Measurements from ENCODE around the gene CPHXL. TPM values are rescaled to one million over a fixed set of nuclear protein-coding genes. Genes with fewer than 3 reads are reported as not detected.

CPHXL gene
- polyA plus RNA-seq, 3 donors = not detected

GRCh38 chr16:75750528-75750927, 24.2 kb upstream of the CPHXL start:
- TF ChIP-seq CTCF (IDR thresholded peaks at IDR 0.05) = no peak
- no peaks in the 10 kb centered on the region for H3K4me1 Mint-ChIP-seq
- Histone ChIP-seq H2AFZ (ENCODE audit: insufficient read depth, low read depth, low read length, poor library complexity, severe bottlenecking) (no peak overlapping the region), H3K9ac (ENCODE audit: insufficient read depth, low read length, poor library complexity, severe bottlenecking) (no peak overlapping the region), H3K27me3 (ENCODE audit: control insufficient read depth in 2 of 2, insufficient read depth in 2 of 2, low read length in 2 of 2) (no peaks in the 10 kb centered on the region), H3K36me3 (replicated peaks in 1 of 2; ENCODE audit: control insufficient read depth in 1 of 2, insufficient read depth in 2 of 2, low read length in 2 of 2) (no peaks in the 10 kb centered on the region), H3K4me3 (replicated peaks in 1 of 3; ENCODE audit: low read depth in 2 of 3, low read length in 3 of 3) (no peak overlapping the region), H3K4me2 (replicated peaks; ENCODE audit: extremely low read depth, low read length, poor library complexity, severe bottlenecking) (no peak overlapping the region), H3K9me3 (replicated peaks in 1 of 2; ENCODE audit: control insufficient read depth in 1 of 2, insufficient read depth in 1 of 2, low read length in 2 of 2) (no peaks in the 10 kb centered on the region), H3K27ac (ENCODE audit: low read depth in 1 of 2, low read length in 2 of 2) (no peak overlapping the region), H3K79me2 (ENCODE audit: insufficient read depth, low read length) (no peaks in the 10 kb centered on the region), H3K4me1 (ENCODE audit: control insufficient read depth in 1 of 2, insufficient read depth in 2 of 2, low read length in 2 of 2) (no peaks in the 10 kb centered on the region), H4K20me1 (ENCODE audit: insufficient read depth, low read length) (no peaks in the 10 kb centered on the region)
- no peak overlapping the region for H3K4me3 Mint-ChIP-seq
- intact Hi-C loops (cut with micrococcal nuclease) = no loop called here
- peaks cover 0 to 19% (median 0%) of the 10 kb centered on the region in 7 donors for H3K9me3 Mint-ChIP-seq
- peaks cover 0 to 6% (median 1%) of the 10 kb centered on the region in 3 donors for H3K27me3 Mint-ChIP-seq (ENCODE audit: low read depth in 3 of 3)
- no peak overlapping the region for H3K27ac Mint-ChIP-seq
- H3K36me3 Mint-ChIP-seq = no peaks in the 10 kb centered on the region
- no peak for DNase-seq
- WGBS (ENCODE audit: insufficient coverage) = no CpG with 5 or more reads among the region's 3 CpGs

- no peak overlapping the region for H2AFZ ChIP-seq (ENCODE audit: insufficient read depth, low read depth, low read length, poor library complexity, severe bottlenecking)
- no peaks in the 10 kb centered on the region for H3K27me3 ChIP-seq (ENCODE audit: control insufficient read depth in 2 of 2, insufficient read depth in 2 of 2, low read length in 2 of 2)
- peaks cover 0 to 3% (median 1%) of the 10 kb centered on the region in 3 donors for H3K27me3 Mint-ChIP-seq (ENCODE audit: low read depth in 3 of 3)
- H3K4me1 ChIP-seq (ENCODE audit: control insufficient read depth in 1 of 2, insufficient read depth in 2 of 2, low read length in 2 of 2) = no peaks in the 10 kb centered on the region
- no peaks in the 10 kb centered on the region for H3K36me3 ChIP-seq (replicated peaks in 1 of 2; ENCODE audit: control insufficient read depth in 1 of 2, insufficient read depth in 2 of 2, low read length in 2 of 2)
- no peaks in the 10 kb centered on the region for H4K20me1 ChIP-seq (ENCODE audit: insufficient read depth, low read length)
- H3K4me3 ChIP-seq (replicated peaks in 1 of 3; ENCODE audit: low read depth in 2 of 3, low read length in 3 of 3) = no peak overlapping the region
- no CpG with 5 or more reads among the region's 3 CpGs for WGBS (ENCODE audit: insufficient coverage)
- no peak overlapping the region for H3K9ac ChIP-seq (ENCODE audit: insufficient read depth, low read length, poor library complexity, severe bottlenecking)
- intact Hi-C loops (cut with micrococcal nuclease) = no loop called here
- H3K4me3 Mint-ChIP-seq = no peak overlapping the region
- H3K36me3 Mint-ChIP-seq = no peaks in the 10 kb centered on the region
- no peaks in the 10 kb centered on the region for H3K4me1 Mint-ChIP-seq
- H3K27ac ChIP-seq (ENCODE audit: low read depth in 1 of 2, low read length in 2 of 2) = no peak overlapping the region
- no peak overlapping the region for H3K27ac Mint-ChIP-seq
- DNase-seq = no peak
- no peaks in the 10 kb centered on the region for H3K79me2 ChIP-seq (ENCODE audit: insufficient read depth, low read length)
- H3K9me3 Mint-ChIP-seq = peaks cover 5 to 32% (median 12%) of the 10 kb centered on the region in 7 donors
- H3K9me3 ChIP-seq (replicated peaks in 1 of 2; ENCODE audit: control insufficient read depth in 1 of 2, insufficient read depth in 1 of 2, low read length in 2 of 2) = peaks cover 12 to 17% of the 10 kb centered on the region in 2 donors
- TF ChIP-seq CTCF (IDR thresholded peaks at IDR 0.05) = no peak
- H3K4me2 ChIP-seq (replicated peaks; ENCODE audit: extremely low read depth, low read length, poor library complexity, severe bottlenecking) = no peak overlapping the region
Measured at GRCh38 chr16:75746359-75746758, 20.1 kb upstream of the CPHXL start.
